Gastrocnemius medialis (tissue), 4 donors: ENCODE results near the gene DENND6A.

Experiments used
- POLR2A ChIP-seq, 2 donors: fragments of 450-650 bp; IDR thresholded peaks; one replicate each; pipeline ENCODE4 v1.6.1; 2017; ENCODE audit warnings: antibody characterized with exemption in 2 of 2, mild to moderate bottlenecking in 2 of 2, moderate library complexity in 2 of 2
- TF ChIP-seq, protein P1 (sequence below), 5 experiments: fragments of 450-650 bp in 3 of 5; fragments of 200-600 bp in 2 of 5; sonication (generic) in 2 of 5; IDR thresholded peaks in 4 of 5; conservative IDR thresholded peaks in 1 of 5; 1 replicate in 4 of 5; 2 replicates in 1 of 5; pipeline ENCODE4 v1.5.1; 2016 to 2019; ENCODE audit warnings: antibody characterized with exemption in 5 of 5, mild to moderate bottlenecking in 3 of 5, moderate library complexity in 3 of 5

DNA sequence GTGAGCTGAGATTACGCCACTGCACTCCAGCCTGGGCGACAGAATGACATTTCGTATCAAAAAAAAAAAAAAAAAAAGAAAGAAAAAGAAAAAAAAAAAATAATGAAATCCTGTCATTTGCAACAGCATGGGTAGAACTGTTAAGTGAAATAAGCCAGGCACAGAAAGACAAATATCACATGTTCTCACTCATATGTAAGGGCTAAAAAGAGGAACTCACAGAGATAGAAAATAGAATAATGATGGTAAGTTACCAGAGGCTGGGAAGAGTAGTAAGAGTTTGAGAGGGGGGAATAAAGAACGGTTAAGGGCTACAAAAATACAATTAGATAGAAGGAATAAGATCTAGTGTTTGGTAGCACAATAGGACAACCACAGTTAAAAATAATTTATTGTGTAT is 19.7 kb downstream of the DENND6A start:
- TF ChIP-seq, protein P1, sequence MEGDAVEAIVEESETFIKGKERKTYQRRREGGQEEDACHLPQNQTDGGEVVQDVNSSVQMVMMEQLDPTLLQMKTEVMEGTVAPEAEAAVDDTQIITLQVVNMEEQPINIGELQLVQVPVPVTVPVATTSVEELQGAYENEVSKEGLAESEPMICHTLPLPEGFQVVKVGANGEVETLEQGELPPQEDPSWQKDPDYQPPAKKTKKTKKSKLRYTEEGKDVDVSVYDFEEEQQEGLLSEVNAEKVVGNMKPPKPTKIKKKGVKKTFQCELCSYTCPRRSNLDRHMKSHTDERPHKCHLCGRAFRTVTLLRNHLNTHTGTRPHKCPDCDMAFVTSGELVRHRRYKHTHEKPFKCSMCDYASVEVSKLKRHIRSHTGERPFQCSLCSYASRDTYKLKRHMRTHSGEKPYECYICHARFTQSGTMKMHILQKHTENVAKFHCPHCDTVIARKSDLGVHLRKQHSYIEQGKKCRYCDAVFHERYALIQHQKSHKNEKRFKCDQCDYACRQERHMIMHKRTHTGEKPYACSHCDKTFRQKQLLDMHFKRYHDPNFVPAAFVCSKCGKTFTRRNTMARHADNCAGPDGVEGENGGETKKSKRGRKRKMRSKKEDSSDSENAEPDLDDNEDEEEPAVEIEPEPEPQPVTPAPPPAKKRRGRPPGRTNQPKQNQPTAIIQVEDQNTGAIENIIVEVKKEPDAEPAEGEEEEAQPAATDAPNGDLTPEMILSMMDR (IDR thresholded peaks at IDR 0.05 in 4 of 5, conservative IDR thresholded peaks at IDR 0.05 in 1 of 5) = no peak
- TF ChIP-seq POLR2A (IDR thresholded peaks at IDR 0.05) = no peak
